Liver (tissue), 9 donors: ENCODE data around the gene PIEZO2. TPM values are rescaled to one million over a fixed set of nuclear protein-coding genes. Genes with fewer than 3 reads are reported as not detected.

Experiments used
- DNase-seq: peaks from one replicate; pipeline ENCODE4 v3.0.0-alpha.2; 2017; ENCODE audit warnings: low spot score
- H3K27ac ChIP-seq, 2 donors: one replicate each; pipeline ENCODE4 v1.7.0; 2013; ENCODE audit warnings: inconsistent platforms in 2 of 2, low read length in 2 of 2, control low read depth in 1 of 2, low read depth in 1 of 2, mild to moderate bottlenecking in 1 of 2
- H3K27me3 ChIP-seq, 4 donors: one replicate each; pipeline versions ENCODE4 v1.6.1 to v1.7.0; 2013; ENCODE audit warnings: low read length in 3 of 4, inconsistent platforms in 1 of 4, mild to moderate bottlenecking in 1 of 4, moderate library complexity in 1 of 4; ENCODE audit not compliant: control insufficient read depth in 4 of 4, insufficient read depth in 4 of 4
- H3K36me3 ChIP-seq, 4 donors: one replicate each; pipeline versions ENCODE4 v1.6.1 to v1.7.0; 2013; ENCODE audit warnings: low read length in 3 of 4, mild to moderate bottlenecking in 3 of 4, low read depth in 1 of 4, moderate library complexity in 1 of 4; ENCODE audit not compliant: control insufficient read depth in 4 of 4, insufficient read depth in 3 of 4
- H3K4me1 ChIP-seq, 4 donors: one replicate each; pipeline versions ENCODE4 v1.6.1 to v1.7.0; 2013; ENCODE audit warnings: low read length in 3 of 4, mild to moderate bottlenecking in 3 of 4, moderate library complexity in 1 of 4; ENCODE audit not compliant: control insufficient read depth in 4 of 4, insufficient read depth in 4 of 4
- H3K4me3 ChIP-seq, 3 donors: one replicate each; pipeline versions ENCODE4 v1.6.1 to v1.7.0; 2013; ENCODE audit warnings: low read length in 3 of 3, control low read depth in 1 of 3, low read depth in 1 of 3, mild to moderate bottlenecking in 1 of 3
- H3K9ac ChIP-seq, 2 donors: one replicate each; pipeline ENCODE4 v1.7.0; 2013; ENCODE audit warnings: low read length in 2 of 2, mild to moderate bottlenecking in 2 of 2, moderate library complexity in 2 of 2, control low read depth in 1 of 2, low read depth in 1 of 2
- H3K9me3 ChIP-seq, 4 donors: one replicate each; pipeline versions ENCODE4 v1.6.1 to v1.7.0; 2013; ENCODE audit warnings: low read length in 3 of 4; ENCODE audit not compliant: control insufficient read depth in 4 of 4
- EGR1 ChIP-seq, 2 donors: IDR thresholded peaks; 2 replicates each; pipeline ENCODE4 v1.6.1; 2016 to 2018; ENCODE audit warnings: antibody characterized with exemption in 2 of 2, low read depth in 2 of 2
- FOXA1 ChIP-seq: IDR thresholded peaks from 2 replicates; pipeline ENCODE4 v1.6.1; 2016; ENCODE audit warnings: antibody characterized with exemption
- FOXA2 ChIP-seq: IDR thresholded peaks from 2 replicates; pipeline ENCODE4 v1.6.1; 2016; ENCODE audit warnings: antibody characterized with exemption
- GABPA ChIP-seq, 2 donors: IDR thresholded peaks in 1 of 2; conservative IDR thresholded peaks in 1 of 2; 2 replicates each; pipeline ENCODE4 v1.6.1; 2016; ENCODE audit warnings: antibody characterized with exemption in 2 of 2, mild to moderate bottlenecking in 1 of 2, moderate library complexity in 1 of 2
- HNF4A ChIP-seq, 2 donors: conservative IDR thresholded peaks; 2 replicates each; pipeline ENCODE4 v1.6.1; 2016; ENCODE audit warnings: antibody characterized with exemption in 2 of 2, mild to moderate bottlenecking in 2 of 2
- HNF4G ChIP-seq: IDR thresholded peaks from 2 replicates; pipeline ENCODE4 v1.6.1; 2016; ENCODE audit warnings: antibody characterized with exemption
- JUND ChIP-seq, 2 donors: IDR thresholded peaks; 2 replicates each; pipeline ENCODE4 v1.6.1; 2016; ENCODE audit warnings: antibody characterized with exemption in 2 of 2
- NR2F2 ChIP-seq: IDR thresholded peaks from 2 replicates; pipeline ENCODE4 v1.6.1; 2016; ENCODE audit warnings: antibody characterized with exemption
- RAD21 ChIP-seq, 2 donors: IDR thresholded peaks; 2 replicates each; pipeline ENCODE4 v1.6.1; 2016; ENCODE audit warnings: antibody characterized with exemption in 2 of 2, mild to moderate bottlenecking in 2 of 2
- RXRA ChIP-seq, 2 donors: IDR thresholded peaks; 2 replicates each; pipeline ENCODE4 v1.6.1; 2017 to 2018; ENCODE audit warnings: antibody characterized with exemption in 2 of 2, mild to moderate bottlenecking in 1 of 2
- SP1 ChIP-seq: IDR thresholded peaks from 2 replicates; pipeline ENCODE4 v1.6.1; 2018; ENCODE audit warnings: antibody characterized with exemption, mild to moderate bottlenecking
- TAF1 ChIP-seq: conservative IDR thresholded peaks from 2 replicates; pipeline ENCODE4 v1.6.1; 2016; ENCODE audit warnings: antibody characterized with exemption, mild to moderate bottlenecking
- YY1 ChIP-seq: IDR thresholded peaks from 2 replicates; pipeline ENCODE4 v1.6.1; 2016; ENCODE audit warnings: antibody characterized with exemption, mild to moderate bottlenecking
- WGBS: extraction: QIAGEN DNeasy Blood & Tissue Kit; methylation state at CpG from one replicate; pipeline ENCODE4 v1.1.7; 2013; 5-methylcytosine and 5-hydroxymethylcytosine counted together
- polyA plus RNA-seq, 2 donors: library from polyadenylated mRNA; stranded (reverse) in 1 of 2; unstranded in 1 of 2; fragments of 200-250 nt in 1 of 2; fragments of >200 nt in 1 of 2; fragmentation: Nextera tagmentation in 1 of 2; extraction: Ambion mirVana in 1 of 2; gene quantifications; one replicate each; pipeline versions ENCODE4 v1.2.1 to v1.2.3, GENCODE V29; 2013 to 2015
- total RNA-seq, 2 donors: library from RNA; depleted of rRNA; stranded (reverse); fragments of >200 nt; gene quantifications; one replicate each; pipeline ENCODE4 v1.2.3, GENCODE V29; 2014
- TF ChIP-seq, protein P1 (sequence below): IDR thresholded peaks from 2 replicates; pipeline ENCODE4 v1.6.1; 2016; ENCODE audit warnings: antibody characterized with exemption
- TF ChIP-seq, protein P2 (sequence below): fragments of 150-350 bp; IDR thresholded peaks from 2 replicates; pipeline ENCODE4 v1.5.1; 2017; ENCODE audit warnings: improper control_type of control experiment, low read depth, low read length; ENCODE audit not compliant: missing input control
- TF ChIP-seq, protein P3 (sequence below): IDR thresholded peaks from 2 replicates; pipeline ENCODE4 v1.6.1; 2016; ENCODE audit warnings: antibody characterized with exemption
- TF ChIP-seq, protein P4 (sequence below): IDR thresholded peaks from 2 replicates; pipeline ENCODE4 v1.6.1; 2016; ENCODE audit warnings: antibody characterized with exemption, mild to moderate bottlenecking
- TF ChIP-seq, protein P5 (sequence below): IDR thresholded peaks from 2 replicates; pipeline ENCODE4 v1.6.1; 2016; ENCODE audit warnings: antibody characterized with exemption
- donor health status: healthy.
- donor health status: healthy.
- donor health status: healthy.
- donor health status: healthy.
- donor health status: healthy.

The PIEZO2 gene
- total and polyA plus RNA-seq, 4 donors, result 1.1 to 12.3 (median 4.8) TPM

DNA sequence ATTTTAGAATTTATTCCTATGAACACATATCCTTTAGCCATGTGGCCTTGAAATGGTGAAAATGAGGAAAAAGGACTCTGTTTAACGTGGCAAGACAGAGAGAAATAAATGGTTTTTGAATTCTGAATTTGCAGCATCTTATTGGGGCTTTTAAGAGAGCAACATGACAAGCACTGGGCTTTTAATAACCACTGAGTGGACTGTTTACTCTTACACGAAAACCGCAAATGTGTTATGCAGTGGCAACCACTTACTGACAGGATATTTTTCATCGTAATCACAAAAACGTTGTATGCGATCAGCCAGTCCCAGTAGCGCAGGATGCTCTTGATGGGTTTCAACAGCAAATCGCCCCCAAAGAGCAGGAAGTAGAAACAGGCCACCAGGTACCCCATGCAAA lies 397.0 kb downstream of the PIEZO2 start:
- 87% methylated on average over 8 of the region's 8 CpGs for WGBS
- H3K27me3 ChIP-seq, result no peaks in the 10 kb centered on the region
- H3K27ac ChIP-seq, result no peak overlapping the region
- no peak for DNase-seq
- TF ChIP-seq, protein P1, sequence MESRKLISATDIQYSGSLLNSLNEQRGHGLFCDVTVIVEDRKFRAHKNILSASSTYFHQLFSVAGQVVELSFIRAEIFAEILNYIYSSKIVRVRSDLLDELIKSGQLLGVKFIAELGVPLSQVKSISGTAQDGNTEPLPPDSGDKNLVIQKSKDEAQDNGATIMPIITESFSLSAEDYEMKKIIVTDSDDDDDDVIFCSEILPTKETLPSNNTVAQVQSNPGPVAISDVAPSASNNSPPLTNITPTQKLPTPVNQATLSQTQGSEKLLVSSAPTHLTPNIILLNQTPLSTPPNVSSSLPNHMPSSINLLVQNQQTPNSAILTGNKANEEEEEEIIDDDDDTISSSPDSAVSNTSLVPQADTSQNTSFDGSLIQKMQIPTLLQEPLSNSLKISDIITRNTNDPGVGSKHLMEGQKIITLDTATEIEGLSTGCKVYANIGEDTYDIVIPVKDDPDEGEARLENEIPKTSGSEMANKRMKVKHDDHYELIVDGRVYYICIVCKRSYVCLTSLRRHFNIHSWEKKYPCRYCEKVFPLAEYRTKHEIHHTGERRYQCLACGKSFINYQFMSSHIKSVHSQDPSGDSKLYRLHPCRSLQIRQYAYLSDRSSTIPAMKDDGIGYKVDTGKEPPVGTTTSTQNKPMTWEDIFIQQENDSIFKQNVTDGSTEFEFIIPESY, result no peak
- no peak for TF ChIP-seq NR2F2
- no peak for TF ChIP-seq JUND (IDR thresholded peaks at IDR 0.05)
- no peak for TF ChIP-seq RXRA (IDR thresholded peaks at IDR 0.05)
- TF ChIP-seq FOXA1, result no peak
- TF ChIP-seq EGR1 (IDR thresholded peaks at IDR 0.05; ENCODE audit: low read depth in 2 of 2), result no peak
- no peak for TF ChIP-seq RAD21 (IDR thresholded peaks at IDR 0.05)
- TF ChIP-seq HNF4G, result no peak
- no peak for TF ChIP-seq FOXA2
- TF ChIP-seq, protein P2, sequence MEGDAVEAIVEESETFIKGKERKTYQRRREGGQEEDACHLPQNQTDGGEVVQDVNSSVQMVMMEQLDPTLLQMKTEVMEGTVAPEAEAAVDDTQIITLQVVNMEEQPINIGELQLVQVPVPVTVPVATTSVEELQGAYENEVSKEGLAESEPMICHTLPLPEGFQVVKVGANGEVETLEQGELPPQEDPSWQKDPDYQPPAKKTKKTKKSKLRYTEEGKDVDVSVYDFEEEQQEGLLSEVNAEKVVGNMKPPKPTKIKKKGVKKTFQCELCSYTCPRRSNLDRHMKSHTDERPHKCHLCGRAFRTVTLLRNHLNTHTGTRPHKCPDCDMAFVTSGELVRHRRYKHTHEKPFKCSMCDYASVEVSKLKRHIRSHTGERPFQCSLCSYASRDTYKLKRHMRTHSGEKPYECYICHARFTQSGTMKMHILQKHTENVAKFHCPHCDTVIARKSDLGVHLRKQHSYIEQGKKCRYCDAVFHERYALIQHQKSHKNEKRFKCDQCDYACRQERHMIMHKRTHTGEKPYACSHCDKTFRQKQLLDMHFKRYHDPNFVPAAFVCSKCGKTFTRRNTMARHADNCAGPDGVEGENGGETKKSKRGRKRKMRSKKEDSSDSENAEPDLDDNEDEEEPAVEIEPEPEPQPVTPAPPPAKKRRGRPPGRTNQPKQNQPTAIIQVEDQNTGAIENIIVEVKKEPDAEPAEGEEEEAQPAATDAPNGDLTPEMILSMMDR, result no peak
- TF ChIP-seq, protein P3, sequence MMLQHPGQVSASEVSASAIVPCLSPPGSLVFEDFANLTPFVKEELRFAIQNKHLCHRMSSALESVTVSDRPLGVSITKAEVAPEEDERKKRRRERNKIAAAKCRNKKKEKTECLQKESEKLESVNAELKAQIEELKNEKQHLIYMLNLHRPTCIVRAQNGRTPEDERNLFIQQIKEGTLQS, result no peak
- TF ChIP-seq, protein P4, sequence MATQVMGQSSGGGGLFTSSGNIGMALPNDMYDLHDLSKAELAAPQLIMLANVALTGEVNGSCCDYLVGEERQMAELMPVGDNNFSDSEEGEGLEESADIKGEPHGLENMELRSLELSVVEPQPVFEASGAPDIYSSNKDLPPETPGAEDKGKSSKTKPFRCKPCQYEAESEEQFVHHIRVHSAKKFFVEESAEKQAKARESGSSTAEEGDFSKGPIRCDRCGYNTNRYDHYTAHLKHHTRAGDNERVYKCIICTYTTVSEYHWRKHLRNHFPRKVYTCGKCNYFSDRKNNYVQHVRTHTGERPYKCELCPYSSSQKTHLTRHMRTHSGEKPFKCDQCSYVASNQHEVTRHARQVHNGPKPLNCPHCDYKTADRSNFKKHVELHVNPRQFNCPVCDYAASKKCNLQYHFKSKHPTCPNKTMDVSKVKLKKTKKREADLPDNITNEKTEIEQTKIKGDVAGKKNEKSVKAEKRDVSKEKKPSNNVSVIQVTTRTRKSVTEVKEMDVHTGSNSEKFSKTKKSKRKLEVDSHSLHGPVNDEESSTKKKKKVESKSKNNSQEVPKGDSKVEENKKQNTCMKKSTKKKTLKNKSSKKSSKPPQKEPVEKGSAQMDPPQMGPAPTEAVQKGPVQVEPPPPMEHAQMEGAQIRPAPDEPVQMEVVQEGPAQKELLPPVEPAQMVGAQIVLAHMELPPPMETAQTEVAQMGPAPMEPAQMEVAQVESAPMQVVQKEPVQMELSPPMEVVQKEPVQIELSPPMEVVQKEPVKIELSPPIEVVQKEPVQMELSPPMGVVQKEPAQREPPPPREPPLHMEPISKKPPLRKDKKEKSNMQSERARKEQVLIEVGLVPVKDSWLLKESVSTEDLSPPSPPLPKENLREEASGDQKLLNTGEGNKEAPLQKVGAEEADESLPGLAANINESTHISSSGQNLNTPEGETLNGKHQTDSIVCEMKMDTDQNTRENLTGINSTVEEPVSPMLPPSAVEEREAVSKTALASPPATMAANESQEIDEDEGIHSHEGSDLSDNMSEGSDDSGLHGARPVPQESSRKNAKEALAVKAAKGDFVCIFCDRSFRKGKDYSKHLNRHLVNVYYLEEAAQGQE, result no peak
- no peak for TF ChIP-seq YY1
- no peak for TF ChIP-seq SP1
- no peak for TF ChIP-seq GABPA (IDR thresholded peaks at IDR 0.05 in 1 of 2, conservative IDR thresholded peaks at IDR 0.05 in 1 of 2)
- TF ChIP-seq HNF4A (conservative IDR thresholded peaks at IDR 0.05), result no peak
- TF ChIP-seq, protein P5, sequence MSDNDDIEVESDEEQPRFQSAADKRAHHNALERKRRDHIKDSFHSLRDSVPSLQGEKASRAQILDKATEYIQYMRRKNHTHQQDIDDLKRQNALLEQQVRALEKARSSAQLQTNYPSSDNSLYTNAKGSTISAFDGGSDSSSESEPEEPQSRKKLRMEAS, result no peak
- TF ChIP-seq TAF1, result no peak
- no peak overlapping the region for H3K9ac ChIP-seq
- no peaks in the 10 kb centered on the region for H3K9me3 ChIP-seq
- no peak overlapping the region for H3K4me3 ChIP-seq
- peaks cover 4 to 38% (median 17%) of the 10 kb centered on the region in 4 donors for H3K36me3 ChIP-seq
- H3K4me1 ChIP-seq, result peaks cover 0 to 1% (median 0%) of the 10 kb centered on the region in 4 donors
